Amygdala (tissue), 56 donors: ENCODE measurements around the gene NCR2.

Experiments
- DNase-seq, 56 donors: peaks; one replicate each; lab custom pipeline; 2025; lab: John Stamatoyannopoulos, UW

Gene NCR2

DNA sequence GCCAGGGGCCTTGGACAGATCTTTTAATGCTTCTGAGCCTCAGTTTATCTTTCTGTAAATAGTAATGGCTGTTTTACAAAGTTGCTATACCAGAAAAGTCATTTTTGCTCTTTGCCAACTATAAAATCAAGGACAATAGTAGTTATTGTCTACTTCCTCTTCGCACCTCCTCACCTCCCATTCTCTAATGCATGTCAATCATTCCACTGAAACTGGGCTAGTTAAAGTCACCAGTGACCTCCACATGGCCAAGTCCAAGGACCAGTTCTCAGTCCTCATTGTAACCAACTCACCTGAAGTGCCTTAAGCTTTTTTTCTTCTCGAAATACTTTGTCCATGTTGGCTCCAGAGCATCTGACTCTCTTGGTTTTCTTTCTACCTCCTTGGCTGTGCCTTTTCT lies 51.2 kb downstream of the NCR2 start:
- DNase-seq: no peak

DNA sequence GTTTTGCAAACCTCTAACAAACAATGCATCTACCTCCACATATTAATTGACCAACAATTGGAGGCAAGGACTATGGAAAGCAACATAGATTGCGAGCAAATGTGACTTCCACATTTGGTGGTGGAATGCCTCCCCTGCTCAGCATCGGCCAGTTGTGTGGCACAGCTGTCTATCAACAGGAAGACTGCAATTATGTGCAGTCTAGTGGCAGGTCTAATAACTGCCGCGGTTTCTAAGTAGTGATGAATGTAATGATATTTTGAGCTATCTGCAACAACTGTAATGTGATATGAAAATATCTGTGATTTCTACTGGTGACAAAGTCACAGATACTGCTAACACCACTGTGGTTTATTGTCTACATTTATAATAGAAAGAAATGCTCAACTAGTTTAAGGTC lies 56.8 kb downstream of the NCR2 start:
- no peak for DNase-seq

DNA sequence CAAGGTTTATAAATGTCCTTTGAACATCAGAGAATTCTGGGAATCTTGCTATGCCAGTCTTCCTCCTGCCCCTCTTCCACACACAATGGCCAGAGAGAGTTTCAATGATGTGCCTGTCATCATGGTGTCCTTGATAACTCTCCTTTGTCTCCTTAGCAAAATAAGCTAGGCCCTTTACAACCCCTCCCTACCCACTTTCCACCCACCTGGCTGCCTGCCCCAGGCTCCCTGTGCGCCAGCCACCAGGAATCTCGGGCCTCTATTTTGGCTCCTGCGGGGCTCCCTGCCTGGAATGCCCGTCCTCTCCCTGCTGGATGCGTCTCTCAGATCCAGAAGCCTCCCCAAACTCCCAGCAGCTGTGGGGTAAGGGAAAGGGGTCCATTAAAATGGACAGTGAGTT lies 60.9 kb downstream of the NCR2 start:
- no peak for DNase-seq

DNA sequence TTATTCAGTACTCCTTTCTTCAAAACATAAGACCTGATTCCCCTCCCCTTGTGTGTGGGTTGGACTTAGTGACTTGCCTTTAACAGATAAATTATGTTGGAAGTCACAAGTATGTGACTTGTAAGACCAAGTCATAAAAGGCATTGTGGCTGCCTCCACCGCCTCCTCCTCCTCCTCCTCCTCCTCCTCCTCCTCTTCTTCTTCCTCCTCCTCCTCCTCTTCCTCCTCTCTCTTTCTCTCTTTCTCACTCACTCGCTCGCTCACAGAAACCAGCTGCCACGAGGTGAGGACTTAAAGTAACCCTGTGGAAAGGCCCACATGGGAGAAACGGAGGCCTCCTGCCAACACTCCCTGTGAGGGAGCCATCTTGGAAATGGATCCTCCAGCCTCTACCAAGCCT lies 64.0 kb downstream of the NCR2 start:
- DNase-seq: no peak
